ENCODE results near the gene TEX2. TPM values are rescaled to one million over a fixed set of nuclear protein-coding genes. Genes with fewer than 3 reads are reported as not detected.

TEX2 gene
- total and polyA plus RNA-seq, 2 experiments from 2014 or later, result 7.5 to 17.7 TPM

DNA sequence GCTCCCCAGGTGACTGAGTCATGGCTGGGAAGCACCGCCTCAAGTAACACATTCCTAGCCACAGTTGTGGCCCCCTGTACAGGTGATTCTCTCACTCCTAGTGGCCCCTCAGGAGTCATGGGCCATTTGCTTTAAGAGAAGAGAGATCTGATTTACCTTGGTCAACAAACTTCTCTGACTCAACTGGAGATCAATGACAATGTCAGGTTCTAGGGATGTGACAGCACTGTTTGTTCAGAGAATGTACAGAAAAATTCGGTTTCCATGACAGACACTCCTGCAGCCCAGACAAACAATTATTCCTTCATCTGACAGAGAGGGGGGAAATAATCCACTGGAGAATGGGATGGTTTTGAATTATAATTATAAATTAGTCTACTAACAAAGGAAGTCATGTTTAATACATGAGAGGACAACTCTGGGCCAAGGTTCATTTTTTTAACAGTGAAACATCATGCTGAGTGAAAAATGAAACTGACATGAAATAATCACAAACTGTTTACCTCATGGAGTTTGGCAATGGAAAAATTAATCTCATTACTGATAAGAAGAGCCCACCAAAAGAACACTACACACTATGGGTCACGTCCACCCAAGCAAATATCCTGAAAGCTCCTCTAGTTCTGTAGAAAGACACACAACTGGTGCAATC lies 142.8 kb downstream of the TEX2 start (continued):
- no peak for TF ChIP-seq REST (IDR thresholded peaks at IDR 0.05; ENCODE audit: unreplicated experiment)
- TF ChIP-seq EZH2 (IDR thresholded peaks at IDR 0.05; ENCODE audit: low read depth, unreplicated experiment), result no peak
- TF ChIP-seq ZNF114 (CRISPR knock-in tag; IDR thresholded peaks at IDR 0.05), result no peak
- TF ChIP-seq ETS1 (IDR thresholded peaks at IDR 0.05), result no peak
- no peak for TF ChIP-seq POLR2AphosphoS5 (IDR thresholded peaks at IDR 0.05; ENCODE audit: low read depth)

- H3K4me1 ChIP-seq (ENCODE audit: insufficient read depth), result no peaks in the 10 kb centered on the region
- H3K27me3 Mint-ChIP-seq (ENCODE audit: insufficient read depth, low read depth, poor library complexity), result peaks cover 2% of the 10 kb centered on the region
- no peak overlapping the region for H3K27ac Mint-ChIP-seq
- no peaks in the 10 kb centered on the region for H3K27me3 ChIP-seq (ENCODE audit: insufficient read depth)
- no peaks in the 10 kb centered on the region for H3K9me3 Mint-ChIP-seq
- no peaks in the 10 kb centered on the region for H3K36me3 Mint-ChIP-seq (ENCODE audit: low read depth)
- DNase-seq (ENCODE audit: low spot score) (no peak), ATAC-seq (no peak)
- peaks cover 5% of the 10 kb centered on the region; the same call in 1 of the 2 replicates for H3K9me2 ChIP-seq (ENCODE audit: insufficient read depth)
- no peak overlapping the region for H3K4me2 ChIP-seq
- H3K79me2 ChIP-seq (replicated peaks; ENCODE audit: insufficient read depth), result no peaks in the 10 kb centered on the region
- H3F3A ChIP-seq (replicated peaks; ENCODE audit: low read depth), result no peaks in the 10 kb centered on the region
- no peak overlapping the region for H3K4me3 ChIP-seq
- H2AFZ ChIP-seq, result no peak overlapping the region
- no peak overlapping the region for H3K27ac ChIP-seq (ENCODE audit: low read depth)
- H4K20me1 ChIP-seq (replicated peaks; ENCODE audit: insufficient read depth), result no peaks in the 10 kb centered on the region
- no peak overlapping the region for H3K4me3 Mint-ChIP-seq
- H3K36me3 ChIP-seq (ENCODE audit: insufficient read depth), result no peaks in the 10 kb centered on the region
- 0 out of 3 replicates have a peak, but pooled peaks cover 2% of the 10 kb centered on the region for H3K4me1 Mint-ChIP-seq
- TF ChIP-seq, protein P1, sequence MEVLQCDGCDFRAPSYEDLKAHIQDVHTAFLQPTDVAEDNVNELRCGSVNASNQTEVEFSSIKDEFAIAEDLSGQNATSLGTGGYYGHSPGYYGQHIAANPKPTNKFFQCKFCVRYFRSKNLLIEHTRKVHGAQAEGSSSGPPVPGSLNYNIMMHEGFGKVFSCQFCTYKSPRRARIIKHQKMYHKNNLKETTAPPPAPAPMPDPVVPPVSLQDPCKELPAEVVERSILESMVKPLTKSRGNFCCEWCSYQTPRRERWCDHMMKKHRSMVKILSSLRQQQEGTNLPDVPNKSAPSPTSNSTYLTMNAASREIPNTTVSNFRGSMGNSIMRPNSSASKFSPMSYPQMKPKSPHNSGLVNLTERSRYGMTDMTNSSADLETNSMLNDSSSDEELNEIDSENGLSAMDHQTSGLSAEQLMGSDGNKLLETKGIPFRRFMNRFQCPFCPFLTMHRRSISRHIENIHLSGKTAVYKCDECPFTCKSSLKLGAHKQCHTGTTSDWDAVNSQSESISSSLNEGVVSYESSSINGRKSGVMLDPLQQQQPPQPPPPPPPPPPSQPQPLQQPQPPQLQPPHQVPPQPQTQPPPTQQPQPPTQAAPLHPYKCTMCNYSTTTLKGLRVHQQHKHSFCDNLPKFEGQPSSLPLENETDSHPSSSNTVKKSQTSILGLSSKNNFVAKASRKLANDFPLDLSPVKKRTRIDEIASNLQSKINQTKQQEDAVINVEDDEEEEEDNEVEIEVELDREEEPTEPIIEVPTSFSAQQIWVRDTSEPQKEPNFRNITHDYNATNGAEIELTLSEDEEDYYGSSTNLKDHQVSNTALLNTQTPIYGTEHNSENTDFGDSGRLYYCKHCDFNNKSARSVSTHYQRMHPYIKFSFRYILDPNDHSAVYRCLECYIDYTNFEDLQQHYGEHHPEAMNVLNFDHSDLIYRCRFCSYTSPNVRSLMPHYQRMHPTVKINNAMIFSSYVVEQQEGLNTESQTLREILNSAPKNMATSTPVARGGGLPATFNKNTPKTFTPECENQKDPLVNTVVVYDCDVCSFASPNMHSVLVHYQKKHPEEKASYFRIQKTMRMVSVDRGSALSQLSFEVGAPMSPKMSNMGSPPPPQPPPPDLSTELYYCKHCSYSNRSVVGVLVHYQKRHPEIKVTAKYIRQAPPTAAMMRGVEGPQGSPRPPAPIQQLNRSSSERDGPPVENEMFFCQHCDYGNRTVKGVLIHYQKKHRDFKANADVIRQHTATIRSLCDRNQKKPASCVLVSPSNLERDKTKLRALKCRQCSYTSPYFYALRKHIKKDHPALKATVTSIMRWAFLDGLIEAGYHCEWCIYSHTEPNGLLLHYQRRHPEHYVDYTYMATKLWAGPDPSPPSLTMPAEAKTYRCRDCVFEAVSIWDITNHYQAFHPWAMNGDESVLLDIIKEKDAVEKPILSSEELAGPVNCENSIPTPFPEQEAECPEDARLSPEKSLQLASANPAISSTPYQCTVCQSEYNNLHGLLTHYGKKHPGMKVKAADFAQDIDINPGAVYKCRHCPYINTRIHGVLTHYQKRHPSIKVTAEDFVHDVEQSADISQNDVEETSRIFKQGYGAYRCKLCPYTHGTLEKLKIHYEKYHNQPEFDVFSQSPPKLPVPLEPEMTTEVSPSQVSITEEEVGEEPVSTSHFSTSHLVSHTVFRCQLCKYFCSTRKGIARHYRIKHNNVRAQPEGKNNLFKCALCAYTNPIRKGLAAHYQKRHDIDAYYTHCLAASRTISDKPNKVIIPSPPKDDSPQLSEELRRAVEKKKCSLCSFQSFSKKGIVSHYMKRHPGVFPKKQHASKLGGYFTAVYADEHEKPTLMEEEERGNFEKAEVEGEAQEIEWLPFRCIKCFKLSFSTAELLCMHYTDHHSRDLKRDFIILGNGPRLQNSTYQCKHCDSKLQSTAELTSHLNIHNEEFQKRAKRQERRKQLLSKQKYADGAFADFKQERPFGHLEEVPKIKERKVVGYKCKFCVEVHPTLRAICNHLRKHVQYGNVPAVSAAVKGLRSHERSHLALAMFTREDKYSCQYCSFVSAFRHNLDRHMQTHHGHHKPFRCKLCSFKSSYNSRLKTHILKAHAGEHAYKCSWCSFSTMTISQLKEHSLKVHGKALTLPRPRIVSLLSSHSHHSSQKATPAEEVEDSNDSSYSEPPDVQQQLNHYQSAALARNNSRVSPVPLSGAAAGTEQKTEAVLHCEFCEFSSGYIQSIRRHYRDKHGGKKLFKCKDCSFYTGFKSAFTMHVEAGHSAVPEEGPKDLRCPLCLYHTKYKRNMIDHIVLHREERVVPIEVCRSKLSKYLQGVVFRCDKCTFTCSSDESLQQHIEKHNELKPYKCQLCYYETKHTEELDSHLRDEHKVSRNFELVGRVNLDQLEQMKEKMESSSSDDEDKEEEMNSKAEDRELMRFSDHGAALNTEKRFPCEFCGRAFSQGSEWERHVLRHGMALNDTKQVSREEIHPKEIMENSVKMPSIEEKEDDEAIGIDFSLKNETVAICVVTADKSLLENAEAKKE (CRISPR knock-in tag; IDR thresholded peaks at IDR 0.05), result no peak
- TF ChIP-seq ZNF331 (CRISPR knock-in tag; IDR thresholded peaks at IDR 0.05; ENCODE audit: low read depth) (no peak), STAT1 (IDR thresholded peaks at IDR 0.05; ENCODE audit: unreplicated experiment) (no peak), ZNF114 (CRISPR knock-in tag; IDR thresholded peaks at IDR 0.05) (no peak)
These were observed 144.8 kb downstream of the TEX2 start for GRCh38 chr17:64117981-64118979.
